Gastrocnemius medialis (tissue), 4 donors: ENCODE results near the gene IL12RB1. TPM values are rescaled to one million over a fixed set of nuclear protein-coding genes. Genes with fewer than 3 reads are reported as not detected.

Experiments
- ATAC-seq, 2 donors: fragments of 150-250 bp; one replicate each; pipeline ENCODE4 v1.9.1; 2016
- DNase-seq, 2 donors: peaks; one replicate each; pipeline ENCODE4 v3.0.0-alpha.2; 2019
- H3K27ac ChIP-seq, 4 donors: fragments of 200-600 bp; sonication (generic); 1 replicate in 1 of 4; 2 replicates in 3 of 4; pipeline ENCODE4 v1.5.1; 2016 to 2018; ENCODE audit warnings: mild to moderate bottlenecking in 2 of 4, moderate library complexity in 1 of 4
- H3K27me3 ChIP-seq, 3 donors: fragments of 200-600 bp; sonication (generic) in 2 of 3; 1 replicate in 1 of 3; 2 replicates in 2 of 3; pipeline versions ENCODE4 v1.5.1 to v1.6.0; 2016 to 2019; ENCODE audit warnings: mild to moderate bottlenecking in 1 of 3, moderate library complexity in 1 of 3
- H3K36me3 ChIP-seq, 2 donors: fragments of 200-600 bp; sonication (generic) in 1 of 2; one replicate each; pipeline ENCODE4 v1.5.1; 2017 to 2018
- H3K4me1 ChIP-seq, 2 donors: fragments of 200-600 bp; sonication (generic) in 1 of 2; one replicate each; pipeline ENCODE4 v1.5.1; 2016 to 2017; ENCODE audit warnings: mild to moderate bottlenecking in 2 of 2
- H3K4me3 ChIP-seq, 4 donors: fragments of 200-600 bp; sonication (generic) in 3 of 4; 1 replicate in 1 of 4; 2 replicates in 3 of 4; pipeline ENCODE4 v1.5.1; 2016 to 2019; ENCODE audit warnings: mild to moderate bottlenecking in 2 of 4
- H3K9me3 ChIP-seq, 3 donors: fragments of 200-600 bp; sonication (generic) in 2 of 3; 1 replicate in 1 of 3; 2 replicates in 2 of 3; pipeline ENCODE4 v1.5.1; 2016 to 2019
- CTCF ChIP-seq, 5 experiments: fragments of 450-650 bp in 3 of 5; fragments of 200-600 bp in 2 of 5; sonication (generic) in 2 of 5; IDR thresholded peaks in 4 of 5; conservative IDR thresholded peaks in 1 of 5; 1 replicate in 4 of 5; 2 replicates in 1 of 5; pipeline ENCODE4 v1.5.1; 2016 to 2019; ENCODE audit warnings: antibody characterized with exemption in 5 of 5, mild to moderate bottlenecking in 3 of 5, moderate library complexity in 3 of 5
- POLR2A ChIP-seq, 2 donors: fragments of 450-650 bp; IDR thresholded peaks; one replicate each; pipeline ENCODE4 v1.6.1; 2017; ENCODE audit warnings: antibody characterized with exemption in 2 of 2, mild to moderate bottlenecking in 2 of 2, moderate library complexity in 2 of 2
- in situ Hi-C, 4 donors: fragments of 200-750 bp; cut with MboI; loops; one replicate each; pipeline versions ENCODE4 v1.15.0 to v1.8.0; 2017; ENCODE audit warnings: low sequenced_read_pairs in 4 of 4
- intact Hi-C: fragments of 100-400 bp; cut with DNase I; formaldehyde crosslinking; loops from one replicate; pipeline ENCODE4 v1.15.1; 2023; ENCODE audit warnings: low total_unique reads
- total RNA-seq, 4 donors: library from RNA; depleted of rRNA; stranded (reverse); fragments of >200 nt; gene quantifications; one replicate each; pipeline versions ENCODE4 v1.1.0 to v1.2.3, GENCODE V29; 2016

Gene IL12RB1
- total RNA-seq, 4 donors from 2014 or later: 0.16 to 0.20 TPM; not detected in 2

GRCh38 chr19:18029617-18030338, 57.0 kb downstream of the IL12RB1 start:
- no peaks in the 10 kb centered on the region for H3K36me3 ChIP-seq
- DNase-seq (peak; percentile 97 to 99), ATAC-seq (peak; percentile 87 to 93)
- no peak overlapping the region for H3K4me3 ChIP-seq
- peak overlapping the region; percentile 89 to 100 (median 95) for H3K27ac ChIP-seq
- H3K9me3 ChIP-seq: no peaks in the 10 kb centered on the region
- H3K4me1 ChIP-seq: peaks cover 22 to 33% of the 10 kb centered on the region in 2 donors
- TF ChIP-seq CTCF (IDR thresholded peaks at IDR 0.05 in 4 of 5, conservative IDR thresholded peaks at IDR 0.05 in 1 of 5): no peak
- TF ChIP-seq POLR2A (IDR thresholded peaks at IDR 0.05): peak; percentile 19 to 45
- intact Hi-C loops (loop anchor here (1.0 to 10.0 kb wide), 2 partner anchors 12 to 1035 kb away; partner anchors contain the start of gene SLC25A42), in situ Hi-C loops (loop anchor here in 2 of 4 donors (25.0 kb wide), 1 partner anchor 1567 kb away; the partner anchor contains the start of gene EPS15L1 (in 2 of the 2))
- no peaks in the 10 kb centered on the region for H3K27me3 ChIP-seq

GRCh38 chr19:18027151-18027550, 59.6 kb downstream of the IL12RB1 start:
- no peak for DNase-seq
- Histone ChIP-seq H3K27ac (peak overlapping the region; percentile 89 to 100 (median 95)), H3K36me3 (no peaks in the 10 kb centered on the region), H3K9me3 (no peaks in the 10 kb centered on the region), H3K4me3 (no peak overlapping the region), H3K27me3 (no peaks in the 10 kb centered on the region), H3K4me1 (peaks cover 43 to 55% of the 10 kb centered on the region in 2 donors)
- TF ChIP-seq CTCF (IDR thresholded peaks at IDR 0.05 in 4 of 5, conservative IDR thresholded peaks at IDR 0.05 in 1 of 5) (no peak), POLR2A (IDR thresholded peaks at IDR 0.05) (no peak)
- no peak for ATAC-seq
- intact Hi-C loops: loop anchor here (10.0 kb wide), 1 partner anchor 1038 kb away; the partner anchor contains the start of gene SLC25A42
- in situ Hi-C loops: loop anchor here in 2 of 4 donors (25.0 kb wide), 1 partner anchor 1565 kb away; the partner anchor contains the start of gene EPS15L1 (in 2 of the 2)

DNA sequence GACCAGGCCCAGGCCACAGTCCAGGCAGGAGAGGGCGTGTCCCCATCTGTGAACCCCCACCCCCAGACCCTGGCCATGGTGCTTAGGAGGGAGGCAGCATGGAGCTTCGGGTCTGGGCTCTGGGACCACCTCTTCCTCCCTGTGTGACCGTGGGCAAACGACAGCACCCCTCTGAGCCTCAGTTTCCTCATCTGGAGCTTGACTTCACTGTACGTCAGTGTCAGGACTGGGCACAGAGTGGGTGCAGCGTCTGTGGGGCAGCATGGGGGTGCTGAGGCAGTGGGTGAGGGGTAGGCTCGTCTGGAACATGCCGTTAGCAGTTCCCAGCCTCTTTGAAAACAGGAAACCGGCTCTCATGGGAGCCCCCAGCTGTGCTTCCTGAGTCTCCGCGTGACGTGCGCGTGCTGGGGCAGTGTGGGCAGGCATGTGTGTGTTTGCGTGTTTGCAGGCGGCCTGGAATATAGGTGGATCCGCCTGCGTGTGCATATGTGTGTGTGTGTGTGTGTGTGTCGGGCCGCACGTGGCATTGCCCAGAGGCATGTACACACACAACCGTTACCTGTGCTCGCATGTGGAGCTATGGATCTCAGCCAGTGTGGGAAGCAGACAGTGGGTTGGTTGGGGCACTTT, 63.0 kb downstream of the IL12RB1 start:
- peak overlapping the region; percentile 41 to 58 (median 50) for H3K4me3 ChIP-seq
- peaks cover 43 to 56% of the 10 kb centered on the region in 2 donors for H3K4me1 ChIP-seq

More for the DNA sequence above, 63.0 kb downstream of the IL12RB1 start:
- intact Hi-C loops (loop anchor here (5.0 to 10.0 kb wide), 3 partner anchors 259 to 1556 kb away; partner anchors contain the start of genes JUND and SLC25A42), in situ Hi-C loops (no loop called here)
- H3K36me3 ChIP-seq: no peaks in the 10 kb centered on the region
- peak overlapping the region; percentile 89 to 100 (median 95) for H3K27ac ChIP-seq
- no peaks in the 10 kb centered on the region for H3K9me3 ChIP-seq
- ATAC-seq (peak; percentile 2 to 9), DNase-seq (peak; percentile 91 to 92)
- H3K27me3 ChIP-seq: no peaks in the 10 kb centered on the region
- TF ChIP-seq CTCF (IDR thresholded peaks at IDR 0.05 in 4 of 5, conservative IDR thresholded peaks at IDR 0.05 in 1 of 5) (no peak), POLR2A (IDR thresholded peaks at IDR 0.05) (peak in 1 of 2 donors; percentile 62)
